Thyroid gland (tissue), 4 donors: ENCODE measurements around the gene ABCC4. TPM values are rescaled to one million over a fixed set of nuclear protein-coding genes. Genes with fewer than 3 reads are reported as not detected.

Experiments
- DNase-seq, 2 donors: peaks; one replicate each; pipeline ENCODE4 v3.0.0-alpha.2; 2019
- H3K27ac ChIP-seq, 3 donors: fragments of 200-600 bp; sonication (generic); 1 replicate in 2 of 3; 2 replicates in 1 of 3; pipeline ENCODE4 v1.5.1; 2016 to 2019; ENCODE audit warnings: mild to moderate bottlenecking in 1 of 3, moderate library complexity in 1 of 3
- H3K27me3 ChIP-seq: fragments of 200-600 bp; sonication (generic); one replicate; pipeline ENCODE4 v1.5.1; 2019
- H3K36me3 ChIP-seq, 2 donors: fragments of 200-600 bp; sonication (generic); one replicate each; pipeline ENCODE4 v1.5.1; 2016 to 2019
- H3K4me1 ChIP-seq, 2 donors: fragments of 200-600 bp; sonication (generic); one replicate each; pipeline ENCODE4 v1.5.1; 2017 to 2019
- H3K4me3 ChIP-seq, 3 donors: fragments of 200-600 bp; sonication (generic); replicated peaks in 1 of 3; 1 replicate in 2 of 3; 2 replicates in 1 of 3; pipeline ENCODE4 v1.5.1; 2016; ENCODE audit warnings: mild to moderate bottlenecking in 1 of 3
- H3K9me3 ChIP-seq: fragments of 200-600 bp; sonication (generic); one replicate; pipeline ENCODE4 v1.5.1; 2017
- CTCF ChIP-seq, 6 experiments: fragments of 200-600 bp in 3 of 6; fragments of 450-650 bp in 3 of 6; sonication (generic) in 3 of 6; IDR thresholded peaks; one replicate each; pipeline ENCODE4 v1.5.1; 2016 to 2019; ENCODE audit warnings: antibody characterized with exemption in 6 of 6, mild to moderate bottlenecking in 2 of 6, inconsistent platforms in 1 of 6, moderate library complexity in 1 of 6
- POLR2A ChIP-seq, 2 donors: fragments of 450-650 bp; IDR thresholded peaks; one replicate each; pipeline ENCODE4 v1.6.1; 2017; ENCODE audit warnings: antibody characterized with exemption in 2 of 2, mild to moderate bottlenecking in 2 of 2, moderate library complexity in 1 of 2
- WGBS, 2 donors: methylation state at CpG; one replicate each; pipeline ENCODE4 v1.1.5; 2017; 5-methylcytosine and 5-hydroxymethylcytosine counted together
- intact Hi-C: fragments of 100-400 bp; cut with DNase I; formaldehyde crosslinking; loops from one replicate; pipeline ENCODE4 v1.15.1; 2023
- total RNA-seq, 4 donors: library from RNA; depleted of rRNA; stranded (reverse); fragments of >200 nt; gene quantifications; one replicate each; pipeline ENCODE4 v1.2.3, GENCODE V29; 2016

ABCC4 gene
- total RNA-seq, 4 donors from 2014 or later: 9.1 to 29.6 (median 19.7) TPM

- Histone ChIP-seq H3K4me3 (no peak overlapping the region), H3K4me1 (no peaks in the 10 kb centered on the region), H3K9me3 (no peaks in the 10 kb centered on the region), H3K27me3 (no peaks in the 10 kb centered on the region), H3K36me3 (no peaks in the 10 kb centered on the region), H3K27ac (no peak overlapping the region)
- WGBS, 2 donors: 83 to 87% methylated on average over 11 of the region's 11 CpGs
- intact Hi-C loops: no loop called here
- DNase-seq: no peak
- TF ChIP-seq CTCF (IDR thresholded peaks at IDR 0.05) (no peak), POLR2A (IDR thresholded peaks at IDR 0.05) (no peak)
These were observed 88.0 kb downstream of the ABCC4 start for GRCh38 chr13:95212983-95213850.

GRCh38 chr13:95209109-95209508, 92.1 kb downstream of the ABCC4 start:
- no peak overlapping the region for H3K4me3 ChIP-seq
- TF ChIP-seq CTCF (IDR thresholded peaks at IDR 0.05): no peak
- H3K36me3 ChIP-seq: no peaks in the 10 kb centered on the region
- no peaks in the 10 kb centered on the region for H3K9me3 ChIP-seq
- H3K4me1 ChIP-seq: no peaks in the 10 kb centered on the region
- H3K27ac ChIP-seq: no peak overlapping the region
- 96 to 97% methylated on average over 1 of the region's 1 CpG for WGBS, 2 donors
- DNase-seq: no peak
- intact Hi-C loops: no loop called here
- H3K27me3 ChIP-seq: no peaks in the 10 kb centered on the region

GRCh38 chr13:95207769-95208366, 93.4 kb downstream of the ABCC4 start:
- peak overlapping the region in 1 of 3 donors; percentile 12 for H3K27ac ChIP-seq
- H3K36me3 ChIP-seq: no peaks in the 10 kb centered on the region
- intact Hi-C loops: no loop called here
- H3K9me3 ChIP-seq: no peaks in the 10 kb centered on the region
- H3K4me1 ChIP-seq: no peaks in the 10 kb centered on the region
- 54 to 56% methylated on average over 12 of the region's 12 CpGs for WGBS, 2 donors
- TF ChIP-seq POLR2A (IDR thresholded peaks at IDR 0.05) (no peak), CTCF (IDR thresholded peaks at IDR 0.05) (no peak)
- no peaks in the 10 kb centered on the region for H3K27me3 ChIP-seq
- H3K4me3 ChIP-seq: no peak overlapping the region
- DNase-seq: peak; percentile 40 to 68

GRCh38 chr13:95206116-95206515, 95.1 kb downstream of the ABCC4 start:
- no peaks in the 10 kb centered on the region for H3K9me3 ChIP-seq

More at GRCh38 chr13:95206116-95206515, 95.1 kb downstream of the ABCC4 start:
- TF ChIP-seq CTCF (IDR thresholded peaks at IDR 0.05): no peak
- no peak for TF ChIP-seq POLR2A (IDR thresholded peaks at IDR 0.05)
- no peaks in the 10 kb centered on the region for H3K36me3 ChIP-seq
- peaks cover 3% of the 10 kb centered on the region in 2 donors for H3K4me1 ChIP-seq
- no peak overlapping the region for H3K27ac ChIP-seq
- no peak overlapping the region for H3K4me3 ChIP-seq
- intact Hi-C loops: no loop called here
- no peak for DNase-seq
- no peaks in the 10 kb centered on the region for H3K27me3 ChIP-seq
- WGBS, 2 donors: 94 to 97% methylated on average over 4 of the region's 4 CpGs
